Effector CD8-positive, alpha-beta T cell (primary cell): ENCODE results near the gene BTBD6.

Experiments
- DNase-seq: peaks from one replicate; lab custom pipeline; 2025; lab: John Stamatoyannopoulos, UW

BTBD6 gene

GRCh38 chr14:105211086-105211757 is 37.1 kb upstream of the BTBD6 start:
- DNase-seq, result no peak

DNA sequence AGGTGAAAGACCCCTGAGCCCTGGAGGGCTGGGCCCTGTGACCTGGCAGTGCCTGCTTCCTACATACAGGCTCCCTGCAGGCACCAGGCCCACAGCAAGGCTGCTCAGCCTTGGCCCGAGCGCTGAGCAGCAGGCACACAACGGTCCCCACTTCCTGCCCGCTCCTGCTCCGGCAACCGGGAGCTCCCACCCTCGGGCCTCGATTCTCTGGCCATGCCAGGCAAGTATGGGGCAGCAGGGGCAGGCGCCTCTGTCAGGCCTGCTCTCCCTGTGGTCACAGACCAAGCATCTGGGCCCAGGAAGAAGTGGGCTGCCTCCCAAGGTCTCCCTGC is 36.6 kb upstream of the BTBD6 start:
- DNase-seq, result no peak

DNA sequence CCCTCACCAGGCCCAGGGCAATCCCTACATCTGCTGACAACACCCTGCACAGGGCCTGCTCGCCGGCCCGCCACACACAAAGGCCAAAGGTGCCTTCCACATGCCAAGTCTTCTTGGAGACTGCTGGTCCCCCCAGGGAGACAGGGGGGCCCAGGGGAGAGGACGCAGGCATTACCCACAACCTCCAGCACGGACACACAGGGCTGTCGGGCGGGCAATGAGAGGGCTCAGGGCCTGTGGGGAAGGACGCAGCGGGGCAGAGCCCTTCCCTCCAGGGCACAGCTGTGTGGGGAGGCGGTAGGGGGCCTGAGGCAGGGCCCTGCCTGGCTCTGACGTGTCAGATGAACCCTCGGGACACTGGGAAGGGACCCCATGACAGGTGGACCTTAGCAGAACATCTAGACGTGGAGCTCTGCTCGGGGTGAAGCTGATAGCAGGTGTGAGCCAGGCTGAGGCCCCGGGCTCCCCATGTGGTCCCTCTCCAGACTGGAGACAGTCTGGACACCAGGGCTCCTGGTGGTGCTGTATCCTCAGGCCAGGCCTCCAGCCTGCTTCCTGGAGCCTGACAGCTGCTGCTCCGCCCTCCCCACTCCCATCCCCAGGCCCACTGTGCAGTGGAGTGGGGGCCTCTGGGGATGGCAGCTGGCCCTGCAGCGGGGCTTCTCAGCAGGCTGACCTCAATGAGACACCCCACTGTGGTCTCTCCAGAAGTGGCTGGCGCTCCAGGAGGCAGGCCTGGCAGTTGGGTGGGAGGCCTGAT is 35.6 kb upstream of the BTBD6 start:
- DNase-seq, result no peak

GRCh38 chr14:105213361-105213760 is 35.0 kb upstream of the BTBD6 start:
- no peak for DNase-seq

DNA sequence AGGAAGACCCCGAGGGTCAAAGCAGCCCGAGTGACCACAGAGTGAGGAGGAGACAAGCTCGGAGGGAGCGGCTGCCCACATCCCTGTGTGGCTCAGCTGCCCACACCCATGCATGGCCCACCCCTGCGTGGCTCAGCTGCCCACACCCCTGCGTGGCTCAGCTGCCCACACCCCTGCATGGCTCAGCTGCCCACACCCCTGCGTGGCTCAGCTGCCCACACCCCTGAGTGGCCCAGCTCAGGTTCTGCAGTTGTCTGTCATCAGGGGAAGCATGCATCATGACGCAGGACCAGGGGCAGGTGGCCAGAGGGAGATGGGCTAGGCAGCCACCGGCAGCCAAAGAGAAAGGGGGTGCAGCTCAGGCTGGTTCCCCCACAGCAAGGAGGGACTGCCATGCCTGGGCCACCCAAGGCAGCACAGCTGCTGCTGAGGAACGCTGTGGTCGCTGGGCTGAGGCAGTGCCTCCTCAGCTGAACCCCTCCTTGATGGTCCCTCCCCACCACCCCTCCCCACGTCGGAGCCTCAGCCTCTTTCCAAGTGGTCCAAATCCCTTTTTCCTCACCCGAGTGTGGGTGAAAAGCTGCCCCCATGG is 33.9 kb upstream of the BTBD6 start:
- DNase-seq, result no peak

- DNase-seq, result no peak
These were observed 32.7 kb upstream of the BTBD6 start for GRCh38 chr14:105215602-105216001.

- no peak for DNase-seq
These were observed 31.7 kb upstream of the BTBD6 start for GRCh38 chr14:105216490-105217247.

DNA sequence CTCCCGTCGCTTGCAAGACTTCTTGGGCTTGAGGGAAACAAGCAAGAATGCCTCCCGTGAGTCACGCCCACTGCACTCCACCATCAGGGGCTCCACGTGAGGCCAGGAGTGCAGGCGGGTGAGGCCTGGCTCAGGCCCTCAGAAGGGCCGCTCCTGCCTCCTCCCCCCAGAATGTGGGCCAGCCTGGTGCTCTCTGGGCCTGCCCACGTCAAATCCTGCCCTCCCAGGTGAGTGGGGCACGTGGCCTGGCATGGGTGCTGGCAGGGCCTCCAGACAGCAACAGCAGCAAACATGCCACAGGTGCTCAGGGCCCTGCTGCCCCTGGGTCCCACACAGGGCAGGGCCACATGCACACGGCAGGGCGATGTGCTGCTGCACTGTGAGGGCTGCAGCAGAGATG is 30.6 kb upstream of the BTBD6 start:
- no peak for DNase-seq

- no peak for DNase-seq
These were observed 29.7 kb upstream of the BTBD6 start for GRCh38 chr14:105218611-105219010.

GRCh38 chr14:105219043-105219612 is 29.2 kb upstream of the BTBD6 start:
- DNase-seq, result no peak

DNA sequence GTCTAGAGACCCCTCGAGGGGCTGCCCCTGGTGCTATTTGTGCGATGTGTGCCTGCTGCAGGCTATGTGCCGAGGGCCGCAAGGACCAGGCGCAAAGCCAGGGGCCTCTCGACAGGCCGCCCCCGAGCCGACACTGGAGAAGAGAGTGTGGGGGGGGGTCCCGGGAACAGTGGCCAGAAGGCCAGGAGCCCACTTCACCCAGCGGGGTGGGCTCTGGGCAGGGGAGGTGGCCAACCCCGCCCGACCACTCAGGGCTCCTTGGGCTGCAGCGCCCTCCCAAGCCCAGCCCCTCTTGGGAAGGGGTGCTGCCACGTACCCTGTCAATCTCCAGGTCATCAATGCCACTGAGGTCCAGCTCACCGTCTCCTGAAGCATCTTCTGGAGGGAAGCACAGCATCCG is 28.6 kb upstream of the BTBD6 start:
- no peak for DNase-seq

DNA sequence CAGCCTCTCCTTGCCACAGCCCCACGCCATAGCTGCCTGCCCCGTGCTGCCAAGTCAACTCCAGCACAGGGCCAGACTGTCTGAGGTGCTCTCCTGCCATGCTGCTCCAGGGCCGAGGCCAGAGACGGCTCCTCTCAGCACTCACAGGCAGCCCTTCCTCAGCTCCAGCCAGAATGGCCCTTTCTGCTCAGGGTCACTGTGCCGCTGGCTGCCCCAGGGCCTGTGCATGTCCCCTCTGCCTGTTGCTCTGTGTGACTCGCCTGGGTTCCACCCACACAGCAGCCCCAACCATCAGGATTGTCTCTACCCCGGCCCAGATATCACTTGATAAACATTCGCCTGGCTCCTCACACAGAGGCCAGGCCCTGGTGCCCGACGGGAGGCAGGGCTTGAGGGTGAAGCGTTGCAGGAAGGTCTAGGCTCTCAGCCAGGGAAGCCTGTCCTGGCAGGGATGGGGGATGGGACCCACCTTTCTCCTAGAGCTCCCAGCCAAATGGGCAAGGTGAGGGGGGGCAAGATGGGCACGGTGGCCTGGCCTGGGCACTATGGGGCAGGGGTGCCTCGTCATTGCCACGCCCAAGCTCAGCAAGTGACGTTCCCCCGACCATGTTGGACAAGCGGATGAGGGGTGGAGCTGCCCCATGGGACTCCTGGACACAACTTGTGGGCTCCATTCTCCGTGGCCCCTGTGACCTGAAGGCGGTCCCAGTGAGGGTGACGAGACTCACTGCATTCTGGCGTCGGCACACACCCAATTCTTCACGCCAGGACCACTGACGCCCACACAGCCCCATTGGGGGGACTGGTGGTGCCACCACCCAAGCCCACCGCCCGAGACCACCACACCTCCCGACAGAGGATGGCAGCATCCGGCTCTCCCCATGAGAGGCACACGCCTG is 27.4 kb upstream of the BTBD6 start:
- no peak for DNase-seq

GRCh38 chr14:105221598-105222178 is 26.6 kb upstream of the BTBD6 start:
- DNase-seq, result no peak

GRCh38 chr14:105223260-105223659 is 25.1 kb upstream of the BTBD6 start:
- DNase-seq, result no peak

- no peak for DNase-seq
These were observed 24.4 kb upstream of the BTBD6 start for GRCh38 chr14:105223770-105224544.

DNA sequence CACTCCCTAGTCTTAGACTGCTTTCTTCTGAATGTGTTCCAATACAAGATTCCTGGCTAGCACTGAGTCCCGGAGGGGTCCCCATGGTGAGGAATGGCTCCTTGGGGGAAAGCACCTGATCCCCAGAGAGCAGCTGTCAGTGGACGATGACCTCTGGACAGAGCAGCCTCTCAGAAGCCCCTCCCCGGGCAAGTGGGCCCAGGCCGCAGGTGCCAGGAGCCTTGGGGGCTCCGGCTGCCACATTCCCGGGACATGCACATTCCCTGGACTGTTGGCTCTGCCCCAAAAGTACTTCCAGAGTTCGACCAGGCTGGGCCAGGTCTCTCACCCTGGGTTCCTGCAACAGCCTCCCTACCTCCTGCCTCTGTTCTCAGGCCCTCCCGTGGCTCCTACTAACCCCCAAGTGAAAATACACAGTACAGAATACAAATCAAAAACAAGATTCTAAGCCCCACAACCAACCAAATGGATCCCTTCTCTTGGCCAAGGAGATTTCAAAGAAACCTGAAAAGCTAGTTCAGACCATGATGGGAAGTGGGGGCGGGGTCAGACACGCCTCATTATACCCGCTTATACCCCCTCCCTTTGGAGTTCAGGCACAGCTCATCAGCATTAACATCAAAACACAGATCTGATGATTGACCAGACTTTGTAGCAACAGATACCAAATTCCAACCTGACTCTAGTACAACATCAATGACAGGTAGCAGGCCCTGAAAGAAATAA is 23.3 kb upstream of the BTBD6 start:
- DNase-seq, result no peak

DNA sequence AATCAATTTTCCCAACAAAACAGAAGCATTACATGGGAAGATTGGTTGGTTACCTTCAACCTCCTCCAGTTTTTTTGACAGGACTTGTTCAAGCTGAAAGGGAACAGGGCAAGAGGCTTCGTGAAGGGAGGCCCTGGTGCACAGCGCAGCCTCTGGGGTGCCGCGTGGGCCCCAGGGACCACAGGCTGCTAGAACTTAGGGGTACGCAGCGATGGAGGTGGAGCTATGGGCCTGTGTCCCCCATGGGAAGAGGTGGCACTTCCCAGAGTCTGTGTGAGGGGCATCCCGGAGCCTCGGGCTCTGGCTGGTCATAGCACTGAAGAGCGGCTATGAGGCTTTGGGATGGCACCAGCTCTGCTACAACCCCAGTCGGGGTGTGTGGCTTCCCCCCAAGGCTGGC is 22.1 kb upstream of the BTBD6 start:
- no peak for DNase-seq

- DNase-seq, result no peak
These were observed 21.0 kb upstream of the BTBD6 start for GRCh38 chr14:105227346-105227745.

- no peak for DNase-seq
These were observed 19.8 kb upstream of the BTBD6 start for GRCh38 chr14:105228562-105228961.
